HepG2 (cell line): Measurements from ENCODE around the gene DDX50. TPM values are rescaled to one million over a fixed set of nuclear protein-coding genes. Genes with fewer than 3 reads are reported as not detected.

Source experiments
- AHDC1 ChIP-seq: sonication (generic); formaldehyde crosslinking; IDR thresholded peaks from 2 replicates; pipeline ENCODE4 v1.5.1; 2020; ENCODE audit warnings: mild to moderate bottlenecking, missing genetic modification reagents, borderline replicate concordance
- CCDC6 ChIP-seq: sonication (generic); formaldehyde crosslinking; IDR thresholded peaks from 2 replicates; pipeline ENCODE4 v1.8.1; 2022; ENCODE audit warnings: mild to moderate bottlenecking, missing genetic modification reagents, moderate library complexity
- DRAP1 ChIP-seq: IDR thresholded peaks from 2 replicates; pipeline ENCODE4 v1.6.1; 2016; ENCODE audit warnings: missing genetic modification reagents, missing compliant biosample characterization
- KDM5A ChIP-seq: fragments of 200-600 bp; sonication (generic); IDR thresholded peaks from 2 replicates; pipeline ENCODE4 v1.7.0; 2018; ENCODE audit warnings: antibody characterized with exemption, mild to moderate bottlenecking, low read length, borderline replicate concordance
- NPAS2 ChIP-seq: sonication (generic); formaldehyde crosslinking; IDR thresholded peaks from 2 replicates; pipeline ENCODE4 v1.8.0; 2022; ENCODE audit warnings: mild to moderate bottlenecking, missing genetic modification reagents, borderline replicate concordance
- REST ChIP-seq, 2 experiments: IDR thresholded peaks; 2 replicates each; pipeline ENCODE4 v1.6.1; 2011 to 2012; ENCODE audit warnings: low read length in 2 of 2, borderline replicate concordance in 1 of 2, low read depth in 1 of 2, mild to moderate bottlenecking in 1 of 2, moderate library complexity in 1 of 2
- SIN3B ChIP-seq: fragments of 150-350 bp; IDR thresholded peaks from 2 replicates; pipeline ENCODE4 v1.6.1; 2014; ENCODE audit warnings: low read length
- THAP8 ChIP-seq: sonication (generic); formaldehyde crosslinking; IDR thresholded peaks from 2 replicates; pipeline ENCODE4 v1.5.1; 2020; ENCODE audit warnings: missing genetic modification reagents, mild to moderate bottlenecking, borderline replicate concordance
- XRCC5 ChIP-seq: fragments of 200-400 bp; formaldehyde crosslinking; optimal IDR thresholded peaks from 2 replicates; pipeline ENCODE3; 2017; ENCODE audit warnings: mild to moderate bottlenecking, low read length
- ZNF556 ChIP-seq: sonication (generic); formaldehyde crosslinking; IDR thresholded peaks from 2 replicates; pipeline ENCODE4 v1.4.0; 2020; ENCODE audit warnings: mild to moderate bottlenecking, missing genetic modification reagents, borderline replicate concordance
- ZNF772 ChIP-seq: sonication (generic); formaldehyde crosslinking; IDR thresholded peaks from 2 replicates; pipeline ENCODE4 v1.5.0; 2020; ENCODE audit warnings: mild to moderate bottlenecking, missing genetic modification reagents
- polyA plus RNA-seq, 8 experiments: library from polyadenylated mRNA; depleted of rRNA in 3 of 8; stranded (reverse) in 7 of 8; unstranded in 1 of 8; fragments of >200 nt; fragmentation: Illumina TruSeq in 4 of 8; extraction: Trizol in 4 of 8; gene quantifications; 2 replicates each; pipeline versions ENCODE4 v1.2.1 to v1.2.3, GENCODE V29; 2011 to 2016; ENCODE audit warnings: low read depth in 4 of 8, missing spikeins in 1 of 8, mixed read lengths in 1 of 8; ENCODE audit not compliant: insufficient read depth in 1 of 8
- total RNA-seq, 5 experiments: library from RNA; depleted of rRNA; stranded (reverse); fragments of >200 nt; fragmentation: Illumina TruSeq; extraction: Trizol; gene quantifications; 2 replicates each; pipeline ENCODE4 v1.2.3, GENCODE V29; 2016; ENCODE audit warnings: low read depth in 1 of 5
- TF ChIP-seq, protein P1 (sequence below): sonication (generic); formaldehyde crosslinking; IDR thresholded peaks from 2 replicates; pipeline ENCODE4 v1.4.0; 2020; ENCODE audit warnings: mild to moderate bottlenecking, missing genetic modification reagents
- TF ChIP-seq, protein P2 (sequence below): IDR thresholded peaks from 2 replicates; pipeline ENCODE4 v1.6.1; 2016; ENCODE audit warnings: low read depth, control low read depth

DDX50 gene
- total and polyA plus RNA-seq, 2 of the 13 experiments (the other 11 are each of a cell fraction or from before 2014, with no cell fraction given), result 19.0 to 38.2 TPM

- TF ChIP-seq REST (IDR thresholded peaks at IDR 0.05; ENCODE audit: borderline replicate concordance in 1 of 2, low read depth in 1 of 2, low read length in 2 of 2) (peak in 1 of 2 experiments; percentile 45; a peak in 1 of 4 replicates), ZNF772 (CRISPR knock-in tag) (0 out of 2 replicates have a peak, but pooled peaks have one; percentile 37), NPAS2 (no peak), CCDC6 (0 out of 2 replicates have a peak, but pooled peaks have one; percentile 47), KDM5A (peak; percentile 90), XRCC5 (peak; percentile 36), THAP8 (no peak), AHDC1 (CRISPR knock-in tag) (peak; percentile 32), ZNF556 (CRISPR knock-in tag) (peak; percentile 86), SIN3B (peak; percentile 97), DRAP1 (CRISPR knock-in tag) (peak; percentile 69)
- TF ChIP-seq, protein P1, sequence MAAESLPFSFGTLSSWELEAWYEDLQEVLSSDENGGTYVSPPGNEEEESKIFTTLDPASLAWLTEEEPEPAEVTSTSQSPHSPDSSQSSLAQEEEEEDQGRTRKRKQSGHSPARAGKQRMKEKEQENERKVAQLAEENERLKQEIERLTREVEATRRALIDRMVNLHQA (CRISPR knock-in tag), result 0 out of 2 replicates have a peak, but pooled peaks have one; percentile 35
- TF ChIP-seq, protein P2, sequence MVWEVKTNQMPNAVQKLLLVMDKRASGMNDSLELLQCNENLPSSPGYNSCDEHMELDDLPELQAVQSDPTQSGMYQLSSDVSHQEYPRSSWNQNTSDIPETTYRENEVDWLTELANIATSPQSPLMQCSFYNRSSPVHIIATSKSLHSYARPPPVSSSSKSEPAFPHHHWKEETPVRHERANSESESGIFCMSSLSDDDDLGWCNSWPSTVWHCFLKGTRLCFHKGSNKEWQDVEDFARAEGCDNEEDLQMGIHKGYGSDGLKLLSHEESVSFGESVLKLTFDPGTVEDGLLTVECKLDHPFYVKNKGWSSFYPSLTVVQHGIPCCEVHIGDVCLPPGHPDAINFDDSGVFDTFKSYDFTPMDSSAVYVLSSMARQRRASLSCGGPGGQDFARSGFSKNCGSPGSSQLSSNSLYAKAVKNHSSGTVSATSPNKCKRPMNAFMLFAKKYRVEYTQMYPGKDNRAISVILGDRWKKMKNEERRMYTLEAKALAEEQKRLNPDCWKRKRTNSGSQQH, result peak; percentile 97
These were observed 54.9 kb downstream of the DDX50 start, which contains the start of gene DDX21 (continued) for GRCh38 chr10:68955832-68956532.
